Vagina (tissue), 2 donors: ENCODE results near the gene ADGRG6.

Experiments
- POLR2A ChIP-seq, 2 donors: fragments of 450-650 bp; IDR thresholded peaks; one replicate each; pipeline ENCODE4 v1.6.1; 2017; ENCODE audit warnings: antibody characterized with exemption in 2 of 2, mild to moderate bottlenecking in 2 of 2, moderate library complexity in 2 of 2
- POLR2AphosphoS5 ChIP-seq, 2 donors: sonication (generic); formaldehyde crosslinking; IDR thresholded peaks; one replicate each; pipeline ENCODE4 v1.9.0; 2017; ENCODE audit warnings: antibody characterized with exemption in 2 of 2, mild to moderate bottlenecking in 2 of 2, low read depth in 1 of 2; ENCODE audit not compliant: insufficient read depth in 1 of 2
- TF ChIP-seq, protein P1 (sequence below), 3 experiments: fragments of 450-650 bp in 2 of 3; fragments of 200-600 bp in 1 of 3; sonication (generic) in 1 of 3; IDR thresholded peaks; one replicate each; pipeline ENCODE4 v1.5.1; 2017 to 2019; ENCODE audit warnings: antibody characterized with exemption in 3 of 3, mild to moderate bottlenecking in 2 of 3, moderate library complexity in 2 of 3

DNA sequence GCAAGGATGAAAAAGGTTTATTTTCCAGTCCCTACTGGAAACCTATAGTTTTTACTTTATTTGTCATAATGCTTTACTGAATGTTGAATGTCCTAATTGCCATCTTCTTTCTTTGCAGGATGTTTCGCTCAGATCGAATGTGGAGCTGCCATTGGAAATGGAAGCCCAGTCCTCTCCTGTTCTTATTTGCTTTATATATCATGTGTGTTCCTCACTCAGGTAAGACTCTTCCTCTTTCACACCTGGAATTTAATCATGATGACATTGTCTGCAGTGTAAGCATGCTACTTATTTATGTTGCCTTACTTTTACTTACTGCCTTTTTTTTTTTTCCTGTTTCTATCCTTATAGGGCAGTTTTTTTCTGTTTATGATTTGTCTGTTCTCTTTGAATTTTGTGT lies 7.6 kb downstream of the ADGRG6 start:
- TF ChIP-seq POLR2A (IDR thresholded peaks at IDR 0.05) (no peak), POLR2AphosphoS5 (IDR thresholded peaks at IDR 0.05; ENCODE audit: insufficient read depth in 1 of 2, low read depth in 1 of 2) (no peak)
- TF ChIP-seq, protein P1, sequence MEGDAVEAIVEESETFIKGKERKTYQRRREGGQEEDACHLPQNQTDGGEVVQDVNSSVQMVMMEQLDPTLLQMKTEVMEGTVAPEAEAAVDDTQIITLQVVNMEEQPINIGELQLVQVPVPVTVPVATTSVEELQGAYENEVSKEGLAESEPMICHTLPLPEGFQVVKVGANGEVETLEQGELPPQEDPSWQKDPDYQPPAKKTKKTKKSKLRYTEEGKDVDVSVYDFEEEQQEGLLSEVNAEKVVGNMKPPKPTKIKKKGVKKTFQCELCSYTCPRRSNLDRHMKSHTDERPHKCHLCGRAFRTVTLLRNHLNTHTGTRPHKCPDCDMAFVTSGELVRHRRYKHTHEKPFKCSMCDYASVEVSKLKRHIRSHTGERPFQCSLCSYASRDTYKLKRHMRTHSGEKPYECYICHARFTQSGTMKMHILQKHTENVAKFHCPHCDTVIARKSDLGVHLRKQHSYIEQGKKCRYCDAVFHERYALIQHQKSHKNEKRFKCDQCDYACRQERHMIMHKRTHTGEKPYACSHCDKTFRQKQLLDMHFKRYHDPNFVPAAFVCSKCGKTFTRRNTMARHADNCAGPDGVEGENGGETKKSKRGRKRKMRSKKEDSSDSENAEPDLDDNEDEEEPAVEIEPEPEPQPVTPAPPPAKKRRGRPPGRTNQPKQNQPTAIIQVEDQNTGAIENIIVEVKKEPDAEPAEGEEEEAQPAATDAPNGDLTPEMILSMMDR (IDR thresholded peaks at IDR 0.05) = no peak
